ENCODE data around the gene GZMH.

DNA sequence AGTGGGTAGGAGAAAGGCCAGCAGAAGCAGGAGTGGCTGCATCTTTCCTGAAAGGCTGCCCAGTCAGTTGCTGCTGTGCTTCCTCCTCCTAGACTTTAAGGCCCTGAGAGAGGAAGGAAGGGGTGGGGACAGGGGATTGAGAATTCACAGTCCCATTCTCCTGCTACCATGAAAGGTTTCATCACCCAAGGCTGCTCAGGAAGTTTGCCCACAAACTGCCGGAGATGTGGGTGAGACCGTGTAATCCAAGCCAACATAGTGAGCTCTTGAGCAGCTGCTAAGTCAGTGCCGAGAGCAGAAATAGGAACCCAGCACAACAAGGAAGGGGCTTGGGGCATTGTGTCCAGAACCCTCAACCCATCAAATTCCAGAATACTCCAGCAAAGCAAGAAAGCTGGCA is 33.3 kb downstream of the GZMH start, which contains the start of gene CTSG:
- TF ChIP-seq, protein P1, sequence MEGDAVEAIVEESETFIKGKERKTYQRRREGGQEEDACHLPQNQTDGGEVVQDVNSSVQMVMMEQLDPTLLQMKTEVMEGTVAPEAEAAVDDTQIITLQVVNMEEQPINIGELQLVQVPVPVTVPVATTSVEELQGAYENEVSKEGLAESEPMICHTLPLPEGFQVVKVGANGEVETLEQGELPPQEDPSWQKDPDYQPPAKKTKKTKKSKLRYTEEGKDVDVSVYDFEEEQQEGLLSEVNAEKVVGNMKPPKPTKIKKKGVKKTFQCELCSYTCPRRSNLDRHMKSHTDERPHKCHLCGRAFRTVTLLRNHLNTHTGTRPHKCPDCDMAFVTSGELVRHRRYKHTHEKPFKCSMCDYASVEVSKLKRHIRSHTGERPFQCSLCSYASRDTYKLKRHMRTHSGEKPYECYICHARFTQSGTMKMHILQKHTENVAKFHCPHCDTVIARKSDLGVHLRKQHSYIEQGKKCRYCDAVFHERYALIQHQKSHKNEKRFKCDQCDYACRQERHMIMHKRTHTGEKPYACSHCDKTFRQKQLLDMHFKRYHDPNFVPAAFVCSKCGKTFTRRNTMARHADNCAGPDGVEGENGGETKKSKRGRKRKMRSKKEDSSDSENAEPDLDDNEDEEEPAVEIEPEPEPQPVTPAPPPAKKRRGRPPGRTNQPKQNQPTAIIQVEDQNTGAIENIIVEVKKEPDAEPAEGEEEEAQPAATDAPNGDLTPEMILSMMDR (IDR thresholded peaks at IDR 0.05; ENCODE audit: extremely low read depth in 1 of 2, insufficient read depth in 1 of 2, low read depth in 1 of 2, low read length in 2 of 2), result no peak
- no peak for TF ChIP-seq POLR2A (IDR thresholded peaks at IDR 0.05; ENCODE audit: low read depth, low read length)
- no peak for TF ChIP-seq GATA2 (IDR thresholded peaks at IDR 0.05; ENCODE audit: insufficient read depth, insufficient read length, low read depth, low read length)
